ENCODE results near the gene ODF4. TPM values are rescaled to one million over a fixed set of nuclear protein-coding genes. Genes with fewer than 3 reads are reported as not detected.

The ODF4 gene
- total and polyA plus RNA-seq, 4 donors = not detected

DNA sequence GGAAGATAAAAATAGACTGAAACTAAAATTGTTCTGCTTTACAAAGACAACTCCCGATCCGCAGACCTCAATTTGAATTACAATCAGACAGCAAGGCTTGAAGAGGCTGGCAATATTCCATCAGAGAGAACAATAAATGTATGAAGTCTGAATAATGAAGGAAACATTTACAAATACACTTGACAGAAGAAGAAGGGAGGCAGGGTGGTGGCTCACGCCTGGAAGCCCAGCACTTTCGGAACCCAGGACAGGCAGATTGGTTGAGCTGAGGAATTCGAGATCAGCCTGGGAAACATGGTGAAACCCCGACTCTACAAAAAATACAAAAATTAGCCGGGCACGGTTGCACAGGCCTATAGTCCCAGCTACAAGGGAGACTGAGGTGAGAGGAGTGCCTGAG, 14.6 kb downstream of the ODF4 start:
- H3K27ac ChIP-seq (ENCODE audit: low read depth in 1 of 2, low read length in 2 of 2) = no peak overlapping the region
- no peak overlapping the region for H3K9ac ChIP-seq (ENCODE audit: low read depth in 1 of 2, low read length in 2 of 2)
- DNase-seq (ENCODE audit: low spot score) = no peak
- no peak overlapping the region for H3K4me3 ChIP-seq (ENCODE audit: low read depth in 1 of 3, low read length in 3 of 3)
- TF ChIP-seq EGR1 (IDR thresholded peaks at IDR 0.05; ENCODE audit: low read depth in 2 of 2) (no peak), TAF1 (conservative IDR thresholded peaks at IDR 0.05) (no peak), YY1 (IDR thresholded peaks at IDR 0.05) (no peak), ZBTB33 (IDR thresholded peaks at IDR 0.05) (no peak), CTCF (IDR thresholded peaks at IDR 0.05; ENCODE audit: low read depth, low read length, missing input control) (no peak), FOXA1 (IDR thresholded peaks at IDR 0.05) (no peak)
- WGBS = 87% methylated on average over 8 of the region's 8 CpGs
- no peaks in the 10 kb centered on the region for H3K27me3 ChIP-seq (ENCODE audit: control insufficient read depth in 4 of 4, insufficient read depth in 4 of 4, low read length in 3 of 4)
- H3K4me1 ChIP-seq (ENCODE audit: control insufficient read depth in 4 of 4, insufficient read depth in 4 of 4, low read length in 3 of 4) = no peaks in the 10 kb centered on the region
- H3K9me3 ChIP-seq (ENCODE audit: control insufficient read depth in 4 of 4, low read length in 3 of 4) = no peaks in the 10 kb centered on the region
- H3K36me3 ChIP-seq (ENCODE audit: control insufficient read depth in 4 of 4, insufficient read depth in 3 of 4, low read depth in 1 of 4, low read length in 3 of 4) = no peaks in the 10 kb centered on the region

DNA sequence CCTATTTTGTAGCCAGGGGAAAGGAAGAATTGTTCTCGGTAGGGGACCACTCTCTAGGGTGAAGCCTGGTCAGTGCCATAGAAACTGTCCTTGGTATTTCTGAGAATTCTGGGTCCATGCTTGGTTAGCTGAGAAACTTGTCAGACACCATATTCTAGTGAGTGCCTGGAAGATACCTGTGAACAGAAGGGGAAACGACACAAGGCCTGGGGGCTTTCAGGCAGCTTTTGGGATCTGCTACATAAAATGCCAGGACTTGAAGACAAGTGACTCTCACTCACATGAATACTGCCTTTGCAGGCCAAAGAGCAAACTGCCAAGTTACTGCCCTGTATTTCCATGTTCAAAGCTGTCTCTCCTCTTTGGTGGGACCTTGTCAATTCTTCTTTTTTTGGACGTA, 18.3 kb downstream of the ODF4 start:
- Histone ChIP-seq H3K9me3 (ENCODE audit: control insufficient read depth in 4 of 4, low read length in 3 of 4) (no peaks in the 10 kb centered on the region), H3K27me3 (ENCODE audit: control insufficient read depth in 4 of 4, insufficient read depth in 4 of 4, low read length in 3 of 4) (no peaks in the 10 kb centered on the region), H3K36me3 (ENCODE audit: control insufficient read depth in 4 of 4, insufficient read depth in 3 of 4, low read depth in 1 of 4, low read length in 3 of 4) (no peaks in the 10 kb centered on the region), H3K27ac (ENCODE audit: low read depth in 1 of 2, low read length in 2 of 2) (no peak overlapping the region), H3K4me1 (ENCODE audit: control insufficient read depth in 4 of 4, insufficient read depth in 4 of 4, low read length in 3 of 4) (no peaks in the 10 kb centered on the region), H3K4me3 (ENCODE audit: low read depth in 1 of 3, low read length in 3 of 3) (no peak overlapping the region), H3K9ac (ENCODE audit: low read depth in 1 of 2, low read length in 2 of 2) (no peak overlapping the region)
- no peak for DNase-seq (ENCODE audit: low spot score)
- 94% methylated on average over 3 of the region's 3 CpGs for WGBS
- TF ChIP-seq HNF4A (conservative IDR thresholded peaks at IDR 0.05) (no peak), YY1 (IDR thresholded peaks at IDR 0.05) (no peak), REST (IDR thresholded peaks at IDR 0.05) (no peak), HNF4G (IDR thresholded peaks at IDR 0.05) (no peak), FOXA1 (IDR thresholded peaks at IDR 0.05) (no peak), NR2F2 (IDR thresholded peaks at IDR 0.05) (no peak), RXRA (IDR thresholded peaks at IDR 0.05) (no peak), TAF1 (conservative IDR thresholded peaks at IDR 0.05) (no peak), RAD21 (IDR thresholded peaks at IDR 0.05) (no peak), MAX (IDR thresholded peaks at IDR 0.05) (no peak)

Measured in liver (tissue), 9 donors.